Liver (tissue), 9 donors: ENCODE data around the gene EEFSEC. TPM values are rescaled to one million over a fixed set of nuclear protein-coding genes. Genes with fewer than 3 reads are reported as not detected.

Source experiments
- DNase-seq: peaks from one replicate; pipeline ENCODE4 v3.0.0-alpha.2; 2017; ENCODE audit warnings: low spot score
- H3K27ac ChIP-seq, 2 donors: one replicate each; pipeline ENCODE4 v1.7.0; 2013; ENCODE audit warnings: inconsistent platforms in 2 of 2, low read length in 2 of 2, control low read depth in 1 of 2, low read depth in 1 of 2, mild to moderate bottlenecking in 1 of 2
- H3K27me3 ChIP-seq, 4 donors: one replicate each; pipeline versions ENCODE4 v1.6.1 to v1.7.0; 2013; ENCODE audit warnings: low read length in 3 of 4, inconsistent platforms in 1 of 4, mild to moderate bottlenecking in 1 of 4, moderate library complexity in 1 of 4; ENCODE audit not compliant: control insufficient read depth in 4 of 4, insufficient read depth in 4 of 4
- H3K36me3 ChIP-seq, 4 donors: one replicate each; pipeline versions ENCODE4 v1.6.1 to v1.7.0; 2013; ENCODE audit warnings: low read length in 3 of 4, mild to moderate bottlenecking in 3 of 4, low read depth in 1 of 4, moderate library complexity in 1 of 4; ENCODE audit not compliant: control insufficient read depth in 4 of 4, insufficient read depth in 3 of 4
- H3K4me1 ChIP-seq, 4 donors: one replicate each; pipeline versions ENCODE4 v1.6.1 to v1.7.0; 2013; ENCODE audit warnings: low read length in 3 of 4, mild to moderate bottlenecking in 3 of 4, moderate library complexity in 1 of 4; ENCODE audit not compliant: control insufficient read depth in 4 of 4, insufficient read depth in 4 of 4
- H3K4me3 ChIP-seq, 3 donors: one replicate each; pipeline versions ENCODE4 v1.6.1 to v1.7.0; 2013; ENCODE audit warnings: low read length in 3 of 3, control low read depth in 1 of 3, low read depth in 1 of 3, mild to moderate bottlenecking in 1 of 3
- H3K9ac ChIP-seq, 2 donors: one replicate each; pipeline ENCODE4 v1.7.0; 2013; ENCODE audit warnings: low read length in 2 of 2, mild to moderate bottlenecking in 2 of 2, moderate library complexity in 2 of 2, control low read depth in 1 of 2, low read depth in 1 of 2
- H3K9me3 ChIP-seq, 4 donors: one replicate each; pipeline versions ENCODE4 v1.6.1 to v1.7.0; 2013; ENCODE audit warnings: low read length in 3 of 4; ENCODE audit not compliant: control insufficient read depth in 4 of 4
- ATF3 ChIP-seq: IDR thresholded peaks from 2 replicates; pipeline ENCODE4 v1.6.1; 2016; ENCODE audit warnings: antibody characterized with exemption
- CTCF ChIP-seq: fragments of 150-350 bp; IDR thresholded peaks from 2 replicates; pipeline ENCODE4 v1.5.1; 2017; ENCODE audit warnings: improper control_type of control experiment, low read depth, low read length; ENCODE audit not compliant: missing input control
- EGR1 ChIP-seq, 2 donors: IDR thresholded peaks; 2 replicates each; pipeline ENCODE4 v1.6.1; 2016 to 2018; ENCODE audit warnings: antibody characterized with exemption in 2 of 2, low read depth in 2 of 2
- FOXA1 ChIP-seq: IDR thresholded peaks from 2 replicates; pipeline ENCODE4 v1.6.1; 2016; ENCODE audit warnings: antibody characterized with exemption
- FOXA2 ChIP-seq: IDR thresholded peaks from 2 replicates; pipeline ENCODE4 v1.6.1; 2016; ENCODE audit warnings: antibody characterized with exemption
- HNF4A ChIP-seq, 2 donors: conservative IDR thresholded peaks; 2 replicates each; pipeline ENCODE4 v1.6.1; 2016; ENCODE audit warnings: antibody characterized with exemption in 2 of 2, mild to moderate bottlenecking in 2 of 2
- HNF4G ChIP-seq: IDR thresholded peaks from 2 replicates; pipeline ENCODE4 v1.6.1; 2016; ENCODE audit warnings: antibody characterized with exemption
- JUND ChIP-seq, 2 donors: IDR thresholded peaks; 2 replicates each; pipeline ENCODE4 v1.6.1; 2016; ENCODE audit warnings: antibody characterized with exemption in 2 of 2
- MAX ChIP-seq: IDR thresholded peaks from 2 replicates; pipeline ENCODE4 v1.6.1; 2016; ENCODE audit warnings: antibody characterized with exemption
- NR2F2 ChIP-seq: IDR thresholded peaks from 2 replicates; pipeline ENCODE4 v1.6.1; 2016; ENCODE audit warnings: antibody characterized with exemption
- RAD21 ChIP-seq, 2 donors: IDR thresholded peaks; 2 replicates each; pipeline ENCODE4 v1.6.1; 2016; ENCODE audit warnings: antibody characterized with exemption in 2 of 2, mild to moderate bottlenecking in 2 of 2
- REST ChIP-seq: IDR thresholded peaks from 2 replicates; pipeline ENCODE4 v1.6.1; 2016; ENCODE audit warnings: antibody characterized with exemption, mild to moderate bottlenecking
- RXRA ChIP-seq, 2 donors: IDR thresholded peaks; 2 replicates each; pipeline ENCODE4 v1.6.1; 2017 to 2018; ENCODE audit warnings: antibody characterized with exemption in 2 of 2, mild to moderate bottlenecking in 1 of 2
- SP1 ChIP-seq: IDR thresholded peaks from 2 replicates; pipeline ENCODE4 v1.6.1; 2018; ENCODE audit warnings: antibody characterized with exemption, mild to moderate bottlenecking
- TAF1 ChIP-seq: conservative IDR thresholded peaks from 2 replicates; pipeline ENCODE4 v1.6.1; 2016; ENCODE audit warnings: antibody characterized with exemption, mild to moderate bottlenecking
- YY1 ChIP-seq: IDR thresholded peaks from 2 replicates; pipeline ENCODE4 v1.6.1; 2016; ENCODE audit warnings: antibody characterized with exemption, mild to moderate bottlenecking
- ZBTB33 ChIP-seq: IDR thresholded peaks from 2 replicates; pipeline ENCODE4 v1.6.1; 2016; ENCODE audit warnings: antibody characterized with exemption
- WGBS: extraction: QIAGEN DNeasy Blood & Tissue Kit; methylation state at CpG from one replicate; pipeline ENCODE4 v1.1.7; 2013; 5-methylcytosine and 5-hydroxymethylcytosine counted together
- polyA plus RNA-seq, 2 donors: library from polyadenylated mRNA; stranded (reverse) in 1 of 2; unstranded in 1 of 2; fragments of 200-250 nt in 1 of 2; fragments of >200 nt in 1 of 2; fragmentation: Nextera tagmentation in 1 of 2; extraction: Ambion mirVana in 1 of 2; gene quantifications; one replicate each; pipeline versions ENCODE4 v1.2.1 to v1.2.3, GENCODE V29; 2013 to 2015
- total RNA-seq, 2 donors: library from RNA; depleted of rRNA; stranded (reverse); fragments of >200 nt; gene quantifications; one replicate each; pipeline ENCODE4 v1.2.3, GENCODE V29; 2014
- donor health status: healthy.
- donor health status: healthy.
- donor health status: healthy.
- donor health status: healthy.
- donor health status: healthy.

Gene EEFSEC
- total and polyA plus RNA-seq, 4 donors: 8.4 to 13.1 (median 10.7) TPM

GRCh38 chr3:128123538-128124368 lies 29.5 kb upstream of the EEFSEC start, which contains the start of gene RUVBL1 (continued):
- TF ChIP-seq REST (no peak), MAX (peak; percentile 87), JUND (IDR thresholded peaks at IDR 0.05) (no peak), ATF3 (no peak), FOXA1 (no peak), RAD21 (IDR thresholded peaks at IDR 0.05) (peak in 1 of 2 donors; percentile 5), HNF4A (conservative IDR thresholded peaks at IDR 0.05) (peak in 1 of 2 donors; percentile 45)

- Histone ChIP-seq H3K36me3 (no peaks in the 10 kb centered on the region), H3K27me3 (no peaks in the 10 kb centered on the region), H3K27ac (no peak overlapping the region), H3K4me1 (peaks cover 0 to 22% (median 17%) of the 10 kb centered on the region in 4 donors), H3K9ac (no peak overlapping the region), H3K4me3 (no peak overlapping the region), H3K9me3 (peaks cover 0 to 3% (median 0%) of the 10 kb centered on the region in 4 donors)
- WGBS: 46% methylated on average over 2 of the region's 2 CpGs
- DNase-seq: no peak
- TF ChIP-seq RXRA (IDR thresholded peaks at IDR 0.05) (no peak), RAD21 (IDR thresholded peaks at IDR 0.05) (no peak), YY1 (no peak)
Measured at GRCh38 chr3:128127236-128127635, 26.0 kb upstream of the EEFSEC start.

- peaks cover 0 to 15% (median 8%) of the 10 kb centered on the region in 4 donors for H3K4me1 ChIP-seq
- no peaks in the 10 kb centered on the region for H3K36me3 ChIP-seq
- no peaks in the 10 kb centered on the region for H3K27me3 ChIP-seq
- peaks cover 0 to 6% (median 0%) of the 10 kb centered on the region in 4 donors for H3K9me3 ChIP-seq
- 63% methylated on average over 1 of the region's 1 CpG for WGBS
- no peak for DNase-seq
- no peak overlapping the region for H3K27ac ChIP-seq
- no peak overlapping the region for H3K9ac ChIP-seq
- H3K4me3 ChIP-seq: no peak overlapping the region
- TF ChIP-seq EGR1 (IDR thresholded peaks at IDR 0.05; ENCODE audit: low read depth in 2 of 2) (no peak), JUND (IDR thresholded peaks at IDR 0.05) (no peak), FOXA1 (no peak), HNF4A (conservative IDR thresholded peaks at IDR 0.05) (no peak), REST (no peak), HNF4G (no peak), RAD21 (IDR thresholded peaks at IDR 0.05) (no peak), FOXA2 (no peak), SP1 (no peak), YY1 (no peak), TAF1 (no peak), NR2F2 (no peak), CTCF (no peak), MAX (no peak), ZBTB33 (no peak)
Measured at GRCh38 chr3:128128251-128128650, 25.0 kb upstream of the EEFSEC start.
